Loucy (cell line): ENCODE data around the gene SPOCK3.

Experiments
- CTCF ChIP-seq: fragments of 200-600 bp; sonication (generic); conservative IDR thresholded peaks from 2 replicates; pipeline ENCODE4 v1.5.1; 2014; ENCODE audit warnings: mild to moderate bottlenecking, antibody characterized with exemption, low read length
- EZH2phosphoT487 ChIP-seq: fragments of 200-600 bp; IDR thresholded peaks from 2 replicates; pipeline ENCODE4 v1.6.1; 2018; ENCODE audit warnings: antibody characterized with exemption, mild to moderate bottlenecking, moderate library complexity, borderline replicate concordance

GRCh38 chr4:166827629-166828028 is 406.7 kb downstream of the SPOCK3 start:
- TF ChIP-seq CTCF (no peak), EZH2phosphoT487 (no peak)
